ENCODE measurements around the gene NEO1.

The NEO1 gene

GRCh38 chr15:73030122-73030679, 22.1 kb upstream of the NEO1 start:
- no peaks in the 10 kb centered on the region for H3K4me1 ChIP-seq (ENCODE audit: control insufficient read depth, insufficient read depth, low read length)
- no peaks in the 10 kb centered on the region for H3K27me3 ChIP-seq (ENCODE audit: control insufficient read depth, insufficient read depth, low read length)
- WGBS (ENCODE audit: insufficient coverage, insufficient read length), result no CpG with 5 or more reads among the region's 4 CpGs
- no peaks in the 10 kb centered on the region for H3K36me3 ChIP-seq (ENCODE audit: control insufficient read depth, insufficient read depth, low read length)
- no peaks in the 10 kb centered on the region for H3K9me3 ChIP-seq (ENCODE audit: control insufficient read depth, insufficient read depth, low read length)
- H3K27ac ChIP-seq (ENCODE audit: low read length), result no peak overlapping the region
- no peak overlapping the region for H3K4me3 ChIP-seq (ENCODE audit: low read length)
- no peak for DNase-seq (ENCODE audit: low read depth, low spot score)

GRCh38 chr15:73031648-73032047, 20.6 kb upstream of the NEO1 start:
- Histone ChIP-seq H3K4me3 (ENCODE audit: low read length) (no peak overlapping the region), H3K9me3 (ENCODE audit: control insufficient read depth, insufficient read depth, low read length) (no peaks in the 10 kb centered on the region), H3K27ac (ENCODE audit: low read length) (no peak overlapping the region), H3K36me3 (ENCODE audit: control insufficient read depth, insufficient read depth, low read length) (no peaks in the 10 kb centered on the region), H3K27me3 (ENCODE audit: control insufficient read depth, insufficient read depth, low read length) (no peaks in the 10 kb centered on the region), H3K4me1 (ENCODE audit: control insufficient read depth, insufficient read depth, low read length) (no peaks in the 10 kb centered on the region)
- no CpG with 5 or more reads among the region's 2 CpGs for WGBS (ENCODE audit: insufficient coverage, insufficient read length)
- no peak for DNase-seq (ENCODE audit: low read depth, low spot score)

GRCh38 chr15:73033611-73034010, 18.7 kb upstream of the NEO1 start:
- H3K36me3 ChIP-seq (ENCODE audit: control insufficient read depth, insufficient read depth, low read length), result no peaks in the 10 kb centered on the region
- WGBS (ENCODE audit: insufficient coverage, insufficient read length), result no CpG with 5 or more reads among the region's 5 CpGs
- H3K4me3 ChIP-seq (ENCODE audit: low read length), result no peak overlapping the region
- no peaks in the 10 kb centered on the region for H3K9me3 ChIP-seq (ENCODE audit: control insufficient read depth, insufficient read depth, low read length)
- no peaks in the 10 kb centered on the region for H3K4me1 ChIP-seq (ENCODE audit: control insufficient read depth, insufficient read depth, low read length)
- no peak for DNase-seq (ENCODE audit: low read depth, low spot score)
- no peaks in the 10 kb centered on the region for H3K27me3 ChIP-seq (ENCODE audit: control insufficient read depth, insufficient read depth, low read length)
- H3K27ac ChIP-seq (ENCODE audit: low read length), result no peak overlapping the region

- no peaks in the 10 kb centered on the region for H3K4me1 ChIP-seq (ENCODE audit: control insufficient read depth, insufficient read depth, low read length)
- no peak overlapping the region for H3K27ac ChIP-seq (ENCODE audit: low read length)
- DNase-seq (ENCODE audit: low read depth, low spot score), result no peak
- no peaks in the 10 kb centered on the region for H3K36me3 ChIP-seq (ENCODE audit: control insufficient read depth, insufficient read depth, low read length)
- H3K4me3 ChIP-seq (ENCODE audit: low read length), result no peak overlapping the region
- WGBS (ENCODE audit: insufficient coverage, insufficient read length), result no CpG with 5 or more reads among the region's 1 CpG
- H3K27me3 ChIP-seq (ENCODE audit: control insufficient read depth, insufficient read depth, low read length), result no peaks in the 10 kb centered on the region
- no peaks in the 10 kb centered on the region for H3K9me3 ChIP-seq (ENCODE audit: control insufficient read depth, insufficient read depth, low read length)
These were observed 18.0 kb upstream of the NEO1 start for GRCh38 chr15:73034221-73034620.

- H3K9me3 ChIP-seq (ENCODE audit: control insufficient read depth, insufficient read depth, low read length), result no peaks in the 10 kb centered on the region
- H3K27me3 ChIP-seq (ENCODE audit: control insufficient read depth, insufficient read depth, low read length), result no peaks in the 10 kb centered on the region
- H3K27ac ChIP-seq (ENCODE audit: low read length), result no peak overlapping the region
- no CpG with 5 or more reads among the region's 2 CpGs for WGBS (ENCODE audit: insufficient coverage, insufficient read length)
- no peak for DNase-seq (ENCODE audit: low read depth, low spot score)
- no peaks in the 10 kb centered on the region for H3K36me3 ChIP-seq (ENCODE audit: control insufficient read depth, insufficient read depth, low read length)
- no peaks in the 10 kb centered on the region for H3K4me1 ChIP-seq (ENCODE audit: control insufficient read depth, insufficient read depth, low read length)
- H3K4me3 ChIP-seq (ENCODE audit: low read length), result no peak overlapping the region
These were observed 17.0 kb upstream of the NEO1 start for GRCh38 chr15:73035221-73035620.

GRCh38 chr15:73038220-73038619, 14.0 kb upstream of the NEO1 start:
- Histone ChIP-seq H3K27me3 (ENCODE audit: control insufficient read depth, insufficient read depth, low read length) (no peaks in the 10 kb centered on the region), H3K27ac (ENCODE audit: low read length) (no peak overlapping the region), H3K36me3 (ENCODE audit: control insufficient read depth, insufficient read depth, low read length) (no peaks in the 10 kb centered on the region), H3K9me3 (ENCODE audit: control insufficient read depth, insufficient read depth, low read length) (no peaks in the 10 kb centered on the region), H3K4me3 (ENCODE audit: low read length) (no peak overlapping the region), H3K4me1 (ENCODE audit: control insufficient read depth, insufficient read depth, low read length) (no peaks in the 10 kb centered on the region)
- no CpG with 5 or more reads among the region's 4 CpGs for WGBS (ENCODE audit: insufficient coverage, insufficient read length)
- no peak for DNase-seq (ENCODE audit: low read depth, low spot score)

GRCh38 chr15:73046073-73046472, 6.2 kb upstream of the NEO1 start:
- no peaks in the 10 kb centered on the region for H3K9me3 ChIP-seq (ENCODE audit: control insufficient read depth, insufficient read depth, low read length)
- no peak overlapping the region for H3K27ac ChIP-seq (ENCODE audit: low read length)
- no peak for DNase-seq (ENCODE audit: low read depth, low spot score)
- H3K27me3 ChIP-seq (ENCODE audit: control insufficient read depth, insufficient read depth, low read length), result no peaks in the 10 kb centered on the region
- no peaks in the 10 kb centered on the region for H3K4me1 ChIP-seq (ENCODE audit: control insufficient read depth, insufficient read depth, low read length)
- H3K4me3 ChIP-seq (ENCODE audit: low read length), result no peak overlapping the region
- no peaks in the 10 kb centered on the region for H3K36me3 ChIP-seq (ENCODE audit: control insufficient read depth, insufficient read depth, low read length)
- no CpG with 5 or more reads among the region's 5 CpGs for WGBS (ENCODE audit: insufficient coverage, insufficient read length)

- Histone ChIP-seq H3K27ac (ENCODE audit: low read length) (no peak overlapping the region), H3K36me3 (ENCODE audit: control insufficient read depth, insufficient read depth, low read length) (no peaks in the 10 kb centered on the region), H3K9me3 (ENCODE audit: control insufficient read depth, insufficient read depth, low read length) (no peaks in the 10 kb centered on the region), H3K27me3 (ENCODE audit: control insufficient read depth, insufficient read depth, low read length) (no peaks in the 10 kb centered on the region), H3K4me3 (ENCODE audit: low read length) (no peak overlapping the region), H3K4me1 (ENCODE audit: control insufficient read depth, insufficient read depth, low read length) (no peaks in the 10 kb centered on the region)
- WGBS (ENCODE audit: insufficient coverage, insufficient read length), result no CpG with 5 or more reads among the region's 6 CpGs
- DNase-seq (ENCODE audit: low read depth, low spot score), result no peak
These were observed 4.4 kb upstream of the NEO1 start for GRCh38 chr15:73047882-73048281.

- Histone ChIP-seq H3K4me1 (ENCODE audit: control insufficient read depth, insufficient read depth, low read length) (no peaks in the 10 kb centered on the region), H3K27ac (ENCODE audit: low read length) (no peak overlapping the region), H3K27me3 (ENCODE audit: control insufficient read depth, insufficient read depth, low read length) (no peaks in the 10 kb centered on the region), H3K4me3 (ENCODE audit: low read length) (no peak overlapping the region), H3K9me3 (ENCODE audit: control insufficient read depth, insufficient read depth, low read length) (no peaks in the 10 kb centered on the region), H3K36me3 (ENCODE audit: control insufficient read depth, insufficient read depth, low read length) (no peaks in the 10 kb centered on the region)
- no CpG with 5 or more reads among the region's 3 CpGs for WGBS (ENCODE audit: insufficient coverage, insufficient read length)
- no peak for DNase-seq (ENCODE audit: low read depth, low spot score)
These were observed 3.5 kb upstream of the NEO1 start for GRCh38 chr15:73048624-73049295.

GRCh38 chr15:73049564-73050215, 2.6 kb upstream of the NEO1 start:
- Histone ChIP-seq H3K27ac (ENCODE audit: low read length) (no peak overlapping the region), H3K4me1 (ENCODE audit: control insufficient read depth, insufficient read depth, low read length) (no peaks in the 10 kb centered on the region), H3K9me3 (ENCODE audit: control insufficient read depth, insufficient read depth, low read length) (no peaks in the 10 kb centered on the region), H3K4me3 (ENCODE audit: low read length) (no peak overlapping the region), H3K36me3 (ENCODE audit: control insufficient read depth, insufficient read depth, low read length) (no peaks in the 10 kb centered on the region), H3K27me3 (ENCODE audit: control insufficient read depth, insufficient read depth, low read length) (no peaks in the 10 kb centered on the region)
- no CpG with 5 or more reads among the region's 4 CpGs for WGBS (ENCODE audit: insufficient coverage, insufficient read length)
- DNase-seq (ENCODE audit: low read depth, low spot score), result no peak

Data from iPS DF 6.9 (cell line).